Cardiac muscle cell (in vitro differentiated cells and primary cell): ENCODE measurements around the gene TSPAN13. TPM values are rescaled to one million over a fixed set of nuclear protein-coding genes. Genes with fewer than 3 reads are reported as not detected.

Experiments
- DNase-seq, 2 donors: peaks; one replicate each; pipeline versions ENCODE4 v3.0.0 to v3.0.0-alpha.2; 2010 to 2017; ENCODE audit warnings: low read depth in 1 of 2, low spot score in 1 of 2
- H3K27ac ChIP-seq: fragments of 200-600 bp; sonication (generic); 2 replicates; pipeline ENCODE4 v1.5.1; 2016
- H3K27me3 ChIP-seq: fragments of 200-600 bp; sonication (generic); 2 replicates; pipeline ENCODE4 v1.6.0; 2016; ENCODE audit warnings: control low read depth
- H3K36me3 ChIP-seq: fragments of 200-600 bp; sonication (generic); 2 replicates; pipeline ENCODE4 v1.5.1; 2016; ENCODE audit warnings: control low read depth
- H3K4me1 ChIP-seq: fragments of 200-600 bp; sonication (generic); 2 replicates; pipeline ENCODE4 v1.8.1; 2017; ENCODE audit warnings: low read depth, mild to moderate bottlenecking, mixed run types
- H3K4me3 ChIP-seq: fragments of 200-600 bp; sonication (generic); 2 replicates; pipeline ENCODE4 v1.5.1; 2016; ENCODE audit warnings: mild to moderate bottlenecking
- H3K9me3 ChIP-seq: fragments of 200-600 bp; sonication (generic); 2 replicates; pipeline ENCODE4 v1.5.1; 2017; ENCODE audit warnings: low read depth, mild to moderate bottlenecking, control low read depth
- polyA plus RNA-seq: library from polyadenylated mRNA; unstranded; fragments of >200 nt; fragmentation: Nextera tagmentation; extraction: Ambion mirVana; gene quantifications from 2 replicates; pipeline ENCODE4 v1.2.1, GENCODE V29; 2016
- total RNA-seq: library from RNA; depleted of rRNA; stranded (reverse); fragments of >200 nt; gene quantifications from 2 replicates; pipeline ENCODE4 v1.2.3, GENCODE V29; 2016
- TF ChIP-seq, protein P1 (sequence below): IDR thresholded peaks from 2 replicates; pipeline ENCODE4 v1.5.1; 2012; ENCODE audit warnings: low read depth, mild to moderate bottlenecking, low read length

Gene TSPAN13
- total and polyA plus RNA-seq, 2 experiments from 2014 or later, result 34.2 to 152 TPM

DNA sequence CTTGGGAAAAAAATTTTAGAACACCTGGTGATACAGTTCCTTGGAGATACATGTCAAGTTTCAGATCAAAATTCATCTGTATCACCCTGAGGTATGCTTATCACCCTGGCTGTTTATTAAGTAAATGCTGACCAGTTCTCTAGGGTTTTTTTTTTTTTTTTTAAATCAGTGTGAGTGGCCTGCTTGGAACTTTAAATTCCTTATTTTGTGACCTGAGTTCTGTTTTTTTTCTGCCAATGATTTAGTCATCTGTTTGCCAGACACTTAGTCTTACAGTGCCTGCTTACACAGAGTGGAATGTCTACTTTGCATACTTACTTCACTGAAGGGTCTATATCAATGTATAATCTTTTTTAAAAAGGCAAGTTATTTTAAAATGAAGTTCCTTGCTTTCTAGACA, 1.8 kb downstream of the TSPAN13 start:
- DNase-seq, result no peak
- peak overlapping the region; percentile 72 for H3K27ac ChIP-seq

DNA sequence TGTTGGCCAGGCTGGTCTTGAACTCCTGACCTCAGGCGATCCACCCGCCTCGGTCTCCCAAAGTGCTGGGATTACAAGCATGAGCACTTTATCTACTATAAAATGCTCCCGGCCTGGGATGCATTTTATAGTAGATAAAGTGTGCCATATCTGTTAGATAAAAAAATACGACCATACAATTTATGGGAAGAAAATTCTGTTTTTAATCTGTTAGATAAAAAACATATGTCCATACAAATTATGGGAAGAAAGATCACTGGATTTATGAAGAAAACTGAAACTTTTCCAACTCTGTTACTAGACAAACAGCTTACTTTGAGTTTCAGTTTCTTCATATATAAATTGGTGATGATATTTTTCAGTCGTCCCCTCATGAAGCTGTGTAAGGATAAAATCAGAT, 4.5 kb downstream of the TSPAN13 start:
- no peaks in the 10 kb centered on the region for H3K9me3 ChIP-seq
- no peak for DNase-seq
- no peaks in the 10 kb centered on the region for H3K27me3 ChIP-seq
- TF ChIP-seq, protein P1, sequence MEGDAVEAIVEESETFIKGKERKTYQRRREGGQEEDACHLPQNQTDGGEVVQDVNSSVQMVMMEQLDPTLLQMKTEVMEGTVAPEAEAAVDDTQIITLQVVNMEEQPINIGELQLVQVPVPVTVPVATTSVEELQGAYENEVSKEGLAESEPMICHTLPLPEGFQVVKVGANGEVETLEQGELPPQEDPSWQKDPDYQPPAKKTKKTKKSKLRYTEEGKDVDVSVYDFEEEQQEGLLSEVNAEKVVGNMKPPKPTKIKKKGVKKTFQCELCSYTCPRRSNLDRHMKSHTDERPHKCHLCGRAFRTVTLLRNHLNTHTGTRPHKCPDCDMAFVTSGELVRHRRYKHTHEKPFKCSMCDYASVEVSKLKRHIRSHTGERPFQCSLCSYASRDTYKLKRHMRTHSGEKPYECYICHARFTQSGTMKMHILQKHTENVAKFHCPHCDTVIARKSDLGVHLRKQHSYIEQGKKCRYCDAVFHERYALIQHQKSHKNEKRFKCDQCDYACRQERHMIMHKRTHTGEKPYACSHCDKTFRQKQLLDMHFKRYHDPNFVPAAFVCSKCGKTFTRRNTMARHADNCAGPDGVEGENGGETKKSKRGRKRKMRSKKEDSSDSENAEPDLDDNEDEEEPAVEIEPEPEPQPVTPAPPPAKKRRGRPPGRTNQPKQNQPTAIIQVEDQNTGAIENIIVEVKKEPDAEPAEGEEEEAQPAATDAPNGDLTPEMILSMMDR, result no peak
- no peak overlapping the region for H3K27ac ChIP-seq
- H3K36me3 ChIP-seq, result no peaks in the 10 kb centered on the region
- peaks cover 18% of the 10 kb centered on the region for H3K4me1 ChIP-seq
- H3K4me3 ChIP-seq, result no peak overlapping the region

More for the DNA sequence above, 1.8 kb downstream of the TSPAN13 start:
- peaks cover 18% of the 10 kb centered on the region for H3K4me1 ChIP-seq
- peak overlapping the region; percentile 92 for H3K4me3 ChIP-seq
- H3K9me3 ChIP-seq, result no peaks in the 10 kb centered on the region
- TF ChIP-seq, protein P1, result no peak
- H3K36me3 ChIP-seq, result no peaks in the 10 kb centered on the region
- no peaks in the 10 kb centered on the region for H3K27me3 ChIP-seq

DNA sequence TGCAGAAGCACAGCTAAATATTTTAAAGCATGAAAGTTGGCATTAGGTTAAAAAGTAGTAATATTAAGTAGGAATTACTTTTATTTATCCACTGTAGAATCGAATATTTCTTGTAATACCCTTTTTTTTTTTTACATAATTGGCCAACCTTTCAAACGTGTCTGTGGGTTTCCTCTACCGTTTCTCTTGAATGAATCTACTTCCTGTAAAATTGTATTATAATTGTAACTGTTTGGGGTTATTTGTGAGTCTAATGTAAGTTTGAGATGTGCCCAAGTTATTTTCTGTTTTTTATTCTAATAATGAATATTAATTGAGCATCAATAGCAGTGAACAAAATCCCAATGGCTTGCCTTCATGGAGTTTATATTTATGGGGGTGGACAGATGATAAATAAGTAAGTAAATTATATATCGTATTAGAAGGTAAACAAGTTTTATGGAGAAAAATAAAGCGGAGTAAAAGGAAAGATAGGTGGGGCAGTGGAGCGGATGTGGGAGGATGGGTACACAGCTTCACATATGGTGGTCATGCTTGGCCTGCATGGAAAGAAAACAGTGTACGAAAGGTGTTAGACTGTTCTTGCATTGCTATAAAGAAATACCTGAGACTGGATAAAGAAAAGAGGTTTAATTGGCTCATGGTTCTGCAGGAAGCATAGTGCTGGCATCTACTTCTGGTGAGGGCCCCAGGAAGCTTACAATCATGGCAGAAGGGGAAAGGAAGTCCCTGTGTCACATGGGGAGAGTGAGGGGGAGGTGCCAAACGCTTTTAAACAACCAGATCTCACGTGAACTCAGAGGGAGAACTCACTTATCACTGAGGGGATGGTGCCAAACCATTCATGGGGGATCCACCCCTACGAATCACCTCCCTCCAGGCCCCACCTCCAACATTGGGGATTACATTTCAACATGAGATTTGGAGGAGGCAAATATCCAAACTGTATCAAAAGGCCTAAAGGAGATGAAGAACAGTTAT, 5.4 kb downstream of the TSPAN13 start:
- Histone ChIP-seq H3K4me3 (no peak overlapping the region), H3K4me1 (peaks cover 18% of the 10 kb centered on the region), H3K27me3 (no peaks in the 10 kb centered on the region), H3K27ac (no peak overlapping the region), H3K9me3 (no peaks in the 10 kb centered on the region), H3K36me3 (no peaks in the 10 kb centered on the region)
- no peak for DNase-seq
- TF ChIP-seq, protein P1, result no peak

DNA sequence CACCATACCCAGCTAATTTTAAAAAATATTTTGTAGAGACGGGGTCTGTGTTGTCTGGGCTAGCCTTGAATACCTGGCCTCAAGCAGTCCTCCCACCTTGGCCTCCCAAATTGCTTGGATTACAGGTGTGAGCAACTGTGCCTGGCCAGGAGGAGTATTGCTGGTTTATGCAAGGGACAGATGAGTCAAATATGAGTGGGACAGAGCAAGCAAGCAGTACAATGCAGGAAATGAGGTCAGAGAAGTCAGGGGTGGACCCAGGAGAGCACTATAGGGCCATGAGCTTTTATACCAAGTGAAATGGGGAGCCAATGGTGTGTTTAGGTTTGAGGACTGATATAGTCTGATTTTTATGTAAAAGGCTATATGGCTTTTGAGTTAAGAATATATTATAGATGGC, 6.3 kb downstream of the TSPAN13 start:
- Histone ChIP-seq H3K27me3 (no peaks in the 10 kb centered on the region), H3K4me3 (no peak overlapping the region), H3K4me1 (peaks cover 16% of the 10 kb centered on the region), H3K36me3 (no peaks in the 10 kb centered on the region), H3K9me3 (no peaks in the 10 kb centered on the region), H3K27ac (no peak overlapping the region)
- DNase-seq, result no peak
- TF ChIP-seq, protein P1, result no peak

DNA sequence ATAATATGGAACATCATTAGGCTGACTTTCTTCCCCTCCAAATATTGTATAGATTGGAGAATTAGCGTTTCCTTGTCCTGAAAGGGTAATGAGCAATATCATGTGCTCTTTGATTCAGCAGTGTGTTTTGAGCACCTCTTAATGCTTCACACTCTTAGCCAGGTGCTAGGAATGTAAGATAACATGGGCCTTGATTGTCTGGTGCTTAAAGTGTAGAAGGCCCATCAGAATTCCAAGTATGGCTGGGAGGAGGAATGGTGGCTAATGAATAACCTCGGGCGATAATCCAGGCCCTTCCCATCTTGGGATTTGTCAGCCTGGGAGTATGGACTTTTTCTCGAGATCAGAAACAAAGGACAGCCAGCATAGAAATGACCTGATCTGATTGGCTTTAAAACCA, 8.6 kb downstream of the TSPAN13 start:
- Histone ChIP-seq H3K4me1 (no peaks in the 10 kb centered on the region), H3K4me3 (no peak overlapping the region), H3K27me3 (no peaks in the 10 kb centered on the region), H3K27ac (no peak overlapping the region), H3K9me3 (no peaks in the 10 kb centered on the region), H3K36me3 (no peaks in the 10 kb centered on the region)
- no peak for DNase-seq
- TF ChIP-seq, protein P1, result no peak
